ENCODE data around the gene WWC1. TPM values are rescaled to one million over a fixed set of nuclear protein-coding genes. Genes with fewer than 3 reads are reported as not detected.

Gene WWC1
- total RNA-seq, 2 experiments from 2014 or later: 1.0 to 1.3 TPM

DNA sequence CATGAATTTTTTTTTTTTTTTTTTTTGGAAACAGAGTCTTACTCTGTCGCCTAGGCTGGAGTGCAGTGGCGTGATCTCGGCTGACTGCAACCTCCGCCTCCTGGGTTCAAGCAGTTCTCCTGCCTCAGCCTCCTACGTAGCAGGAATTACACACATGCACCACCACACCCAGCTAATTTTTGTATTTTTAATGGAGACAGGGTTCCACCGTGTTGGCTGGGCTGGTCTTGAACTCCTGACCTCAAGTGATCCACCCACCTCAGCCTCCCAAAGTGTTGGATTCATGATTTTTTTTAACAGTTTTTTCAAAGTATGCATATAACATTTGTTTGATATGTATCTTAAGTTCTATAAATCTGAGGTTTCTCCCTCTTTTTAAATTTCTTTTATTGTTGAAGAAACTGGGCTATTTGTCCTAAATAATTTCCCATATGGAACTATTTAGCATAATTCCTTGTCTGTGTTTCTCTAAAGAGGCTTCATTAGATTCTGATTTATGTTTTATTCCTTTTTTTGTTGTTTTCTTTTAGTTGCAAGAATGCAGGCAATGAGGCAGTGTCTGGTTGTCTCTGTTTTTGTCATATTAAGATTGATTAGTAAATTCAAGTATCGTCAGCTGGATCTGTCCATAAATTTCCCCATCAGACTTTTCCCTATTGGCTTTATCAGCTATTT, 211.3 kb downstream of the WWC1 start:
- no peaks in the 10 kb centered on the region for H3K4me1 ChIP-seq (ENCODE audit: insufficient read depth, low read length)
- peaks cover 79% of the 10 kb centered on the region for H3K36me3 ChIP-seq (ENCODE audit: insufficient read depth, low read length)
- H3K27ac Mint-ChIP-seq: no peak overlapping the region
- no peak overlapping the region for H3K4me3 ChIP-seq (ENCODE audit: low read length)
- H3K27me3 Mint-ChIP-seq: no peaks in the 10 kb centered on the region
- H3K9me3 Mint-ChIP-seq: no peaks in the 10 kb centered on the region
- H3K9me3 ChIP-seq (ENCODE audit: control insufficient read depth in 1 of 2, insufficient read depth in 1 of 2, low read length in 2 of 2): no peaks in the 10 kb centered on the region
- H3K27me3 ChIP-seq (ENCODE audit: control insufficient read depth in 1 of 2, insufficient read depth in 2 of 2, low read length in 2 of 2): no peaks in the 10 kb centered on the region
- intact Hi-C loops (cut with DNase I, micrococcal nuclease): no loop called here
- no peaks in the 10 kb centered on the region for H3K4me1 Mint-ChIP-seq (ENCODE audit: low read depth)
- H3K36me3 Mint-ChIP-seq (ENCODE audit: low read depth): peaks cover 77% of the 10 kb centered on the region
- TF ChIP-seq, protein P1, sequence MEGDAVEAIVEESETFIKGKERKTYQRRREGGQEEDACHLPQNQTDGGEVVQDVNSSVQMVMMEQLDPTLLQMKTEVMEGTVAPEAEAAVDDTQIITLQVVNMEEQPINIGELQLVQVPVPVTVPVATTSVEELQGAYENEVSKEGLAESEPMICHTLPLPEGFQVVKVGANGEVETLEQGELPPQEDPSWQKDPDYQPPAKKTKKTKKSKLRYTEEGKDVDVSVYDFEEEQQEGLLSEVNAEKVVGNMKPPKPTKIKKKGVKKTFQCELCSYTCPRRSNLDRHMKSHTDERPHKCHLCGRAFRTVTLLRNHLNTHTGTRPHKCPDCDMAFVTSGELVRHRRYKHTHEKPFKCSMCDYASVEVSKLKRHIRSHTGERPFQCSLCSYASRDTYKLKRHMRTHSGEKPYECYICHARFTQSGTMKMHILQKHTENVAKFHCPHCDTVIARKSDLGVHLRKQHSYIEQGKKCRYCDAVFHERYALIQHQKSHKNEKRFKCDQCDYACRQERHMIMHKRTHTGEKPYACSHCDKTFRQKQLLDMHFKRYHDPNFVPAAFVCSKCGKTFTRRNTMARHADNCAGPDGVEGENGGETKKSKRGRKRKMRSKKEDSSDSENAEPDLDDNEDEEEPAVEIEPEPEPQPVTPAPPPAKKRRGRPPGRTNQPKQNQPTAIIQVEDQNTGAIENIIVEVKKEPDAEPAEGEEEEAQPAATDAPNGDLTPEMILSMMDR (IDR thresholded peaks at IDR 0.05): no peak
- CTCF ChIA-PET: no interaction called here
- POLR2A ChIA-PET: no interaction called here
- no peak overlapping the region for H3K4me3 Mint-ChIP-seq
- DNase-seq (no peak), ATAC-seq (ENCODE audit: poor library complexity) (no peak)
- no peak overlapping the region for H3K27ac ChIP-seq (ENCODE audit: low read depth in 1 of 2, low read length in 2 of 2)

DNA sequence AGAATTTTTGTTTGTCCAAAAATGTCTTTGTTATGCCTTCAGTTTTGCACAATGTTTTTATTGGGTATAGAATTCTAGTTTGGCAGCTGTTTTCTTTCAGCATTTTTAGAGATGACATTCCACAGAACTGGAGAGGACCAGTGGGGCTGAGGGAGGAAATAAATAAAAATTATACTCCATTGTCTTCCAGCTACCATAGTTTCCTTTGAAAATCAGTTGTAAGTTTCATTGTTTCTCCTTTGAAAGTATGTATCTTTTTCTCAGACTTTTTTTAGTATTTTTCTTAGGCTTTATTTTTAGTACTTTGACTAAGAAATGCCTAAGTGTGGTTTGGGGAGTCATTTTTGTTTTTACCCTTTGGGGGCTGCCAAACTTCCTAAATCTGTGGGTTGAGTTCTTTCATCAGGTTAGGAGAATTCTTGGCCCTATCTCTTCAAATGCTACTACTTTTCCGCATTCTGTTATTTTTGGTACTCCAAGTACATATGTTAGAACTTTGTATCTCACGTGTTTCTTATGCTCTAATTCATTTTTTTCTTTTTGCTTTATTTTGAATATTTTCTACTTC, 222.5 kb downstream of the WWC1 start:
- Histone ChIP-seq H3K9me3 (ENCODE audit: control insufficient read depth in 1 of 2, insufficient read depth in 1 of 2, low read length in 2 of 2) (no peaks in the 10 kb centered on the region), H3K4me1 (ENCODE audit: insufficient read depth, low read length) (no peaks in the 10 kb centered on the region), H3K27ac (ENCODE audit: low read depth in 1 of 2, low read length in 2 of 2) (no peak overlapping the region), H3K4me3 (ENCODE audit: low read length) (no peak overlapping the region), H3K36me3 (ENCODE audit: insufficient read depth, low read length) (peaks cover 98% of the 10 kb centered on the region), H3K27me3 (ENCODE audit: control insufficient read depth in 1 of 2, insufficient read depth in 2 of 2, low read length in 2 of 2) (no peaks in the 10 kb centered on the region)
- TF ChIP-seq, protein P1 (IDR thresholded peaks at IDR 0.05): no peak
- Mint-ChIP-seq H3K4me1 (ENCODE audit: low read depth) (no peaks in the 10 kb centered on the region), H3K9me3 (peaks cover 5% of the 10 kb centered on the region), H3K27ac (no peak overlapping the region), H3K36me3 (ENCODE audit: low read depth) (peaks cover 100% of the 10 kb centered on the region), H3K4me3 (no peak overlapping the region), H3K27me3 (no peaks in the 10 kb centered on the region)
- POLR2A ChIA-PET: no interaction called here
- ATAC-seq (ENCODE audit: poor library complexity) (no peak), DNase-seq (no peak)
- intact Hi-C loops (cut with DNase I, micrococcal nuclease): no loop called here
- CTCF ChIA-PET: no interaction called here

Other genes with a start within 250 kb of the WWC1 start
- 10 to 100 TPM; 67.0 to 67.7 TPM for gene RARS1, start 194.8 kb downstream of the WWC1 start, total RNA-seq
- gene FBLL1, start 237.7 kb downstream of the WWC1 start, total RNA-seq: not detected